Measurements from ENCODE around the gene TBC1D24.

TBC1D24 gene

GRCh38 chr16:2497116-2497630 lies 22.2 kb downstream of the TBC1D24 start:
- Histone ChIP-seq H2AFZ (ENCODE audit: low read depth, low read length, severe bottlenecking) (no peak overlapping the region), H3K9me2 (replicated peaks; ENCODE audit: insufficient read depth, low read length) (no peaks in the 10 kb centered on the region), H4K20me1 (ENCODE audit: low read depth, low read length) (no peaks in the 10 kb centered on the region), H3F3A (ENCODE audit: insufficient read depth) (no peaks in the 10 kb centered on the region), H3K4me2 (ENCODE audit: low read depth, low read length, poor library complexity, severe bottlenecking) (no peak overlapping the region), H3K9ac (ENCODE audit: low read length) (no peak overlapping the region), H3K79me2 (ENCODE audit: insufficient read depth, low read length) (no peaks in the 10 kb centered on the region), H3K4me3 (ENCODE audit: insufficient read depth, low read length, poor library complexity, severe bottlenecking) (no peak overlapping the region), H3K27ac (ENCODE audit: low read depth, low read length) (no peak overlapping the region), H3K27me3 (ENCODE audit: low read length) (no peaks in the 10 kb centered on the region), H3K36me3 (ENCODE audit: low read length) (no peaks in the 10 kb centered on the region), H3K9me3 (ENCODE audit: insufficient read depth, low read length) (no peaks in the 10 kb centered on the region)
- TF ChIP-seq, protein P1, sequence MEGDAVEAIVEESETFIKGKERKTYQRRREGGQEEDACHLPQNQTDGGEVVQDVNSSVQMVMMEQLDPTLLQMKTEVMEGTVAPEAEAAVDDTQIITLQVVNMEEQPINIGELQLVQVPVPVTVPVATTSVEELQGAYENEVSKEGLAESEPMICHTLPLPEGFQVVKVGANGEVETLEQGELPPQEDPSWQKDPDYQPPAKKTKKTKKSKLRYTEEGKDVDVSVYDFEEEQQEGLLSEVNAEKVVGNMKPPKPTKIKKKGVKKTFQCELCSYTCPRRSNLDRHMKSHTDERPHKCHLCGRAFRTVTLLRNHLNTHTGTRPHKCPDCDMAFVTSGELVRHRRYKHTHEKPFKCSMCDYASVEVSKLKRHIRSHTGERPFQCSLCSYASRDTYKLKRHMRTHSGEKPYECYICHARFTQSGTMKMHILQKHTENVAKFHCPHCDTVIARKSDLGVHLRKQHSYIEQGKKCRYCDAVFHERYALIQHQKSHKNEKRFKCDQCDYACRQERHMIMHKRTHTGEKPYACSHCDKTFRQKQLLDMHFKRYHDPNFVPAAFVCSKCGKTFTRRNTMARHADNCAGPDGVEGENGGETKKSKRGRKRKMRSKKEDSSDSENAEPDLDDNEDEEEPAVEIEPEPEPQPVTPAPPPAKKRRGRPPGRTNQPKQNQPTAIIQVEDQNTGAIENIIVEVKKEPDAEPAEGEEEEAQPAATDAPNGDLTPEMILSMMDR (IDR thresholded peaks at IDR 0.05; ENCODE audit: insufficient read depth, low read length, poor library complexity, severe bottlenecking): no peak
- TF ChIP-seq EZH2phosphoT487 (conservative IDR thresholded peaks at IDR 0.05; ENCODE audit: low read length): no peak

GRCh38 chr16:2497695-2498484 lies 23.0 kb downstream of the TBC1D24 start:
- Histone ChIP-seq H3F3A (ENCODE audit: insufficient read depth) (no peaks in the 10 kb centered on the region), H3K36me3 (ENCODE audit: low read length) (no peaks in the 10 kb centered on the region), H3K9me2 (replicated peaks; ENCODE audit: insufficient read depth, low read length) (no peaks in the 10 kb centered on the region), H3K9ac (ENCODE audit: low read length) (no peak overlapping the region), H3K27me3 (ENCODE audit: low read length) (no peaks in the 10 kb centered on the region), H4K20me1 (ENCODE audit: low read depth, low read length) (no peaks in the 10 kb centered on the region), H3K9me3 (ENCODE audit: insufficient read depth, low read length) (no peaks in the 10 kb centered on the region), H3K27ac (ENCODE audit: low read depth, low read length) (no peak overlapping the region), H3K4me3 (ENCODE audit: insufficient read depth, low read length, poor library complexity, severe bottlenecking) (no peak overlapping the region), H2AFZ (ENCODE audit: low read depth, low read length, severe bottlenecking) (no peak overlapping the region), H3K4me2 (ENCODE audit: low read depth, low read length, poor library complexity, severe bottlenecking) (no peak overlapping the region), H3K79me2 (ENCODE audit: insufficient read depth, low read length) (no peaks in the 10 kb centered on the region)
- TF ChIP-seq EZH2phosphoT487 (conservative IDR thresholded peaks at IDR 0.05; ENCODE audit: low read length): no peak
- TF ChIP-seq, protein P1 (IDR thresholded peaks at IDR 0.05; ENCODE audit: insufficient read depth, low read length, poor library complexity, severe bottlenecking): no peak

DNA sequence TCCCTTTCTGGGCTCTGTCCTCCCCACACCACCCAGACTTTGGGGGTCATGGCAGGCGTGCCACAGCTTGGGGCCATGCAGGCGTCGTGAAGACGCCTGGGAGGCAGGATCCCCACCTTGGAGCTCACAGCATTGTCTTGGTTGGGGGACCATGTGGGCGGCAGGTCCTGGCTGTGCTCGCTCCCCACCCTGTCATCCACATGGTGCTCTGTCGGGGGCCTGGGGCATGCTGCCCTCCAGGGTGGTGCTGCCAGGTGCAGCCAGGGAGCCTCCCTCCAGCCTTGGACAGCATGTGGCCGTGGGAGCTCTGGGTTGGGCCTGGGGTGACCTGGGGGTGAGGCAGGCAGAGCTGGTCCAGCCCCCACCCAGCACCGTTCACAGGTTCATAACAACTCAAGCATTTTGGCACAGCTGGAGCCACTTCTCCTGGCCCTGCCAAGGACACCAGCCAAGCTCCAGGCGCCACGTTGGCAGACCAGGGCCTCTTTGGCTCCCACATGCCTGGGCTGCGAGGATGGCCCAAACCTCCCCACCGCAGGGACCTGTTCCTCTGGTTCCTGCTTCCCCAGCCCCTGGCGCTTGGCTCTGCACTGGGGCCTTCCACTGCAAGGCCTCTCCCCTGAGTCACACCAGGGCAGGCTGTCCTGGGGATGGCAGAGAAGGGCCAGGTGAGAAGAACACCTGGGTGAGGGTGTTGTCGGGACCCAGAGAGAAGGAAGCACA lies 23.8 kb downstream of the TBC1D24 start:
- Histone ChIP-seq H3K36me3 (ENCODE audit: low read length) (no peaks in the 10 kb centered on the region), H3K9ac (ENCODE audit: low read length) (no peak overlapping the region), H3K4me2 (ENCODE audit: low read depth, low read length, poor library complexity, severe bottlenecking) (no peak overlapping the region), H3K4me3 (ENCODE audit: insufficient read depth, low read length, poor library complexity, severe bottlenecking) (no peak overlapping the region), H3K79me2 (ENCODE audit: insufficient read depth, low read length) (no peaks in the 10 kb centered on the region), H3K9me3 (ENCODE audit: insufficient read depth, low read length) (no peaks in the 10 kb centered on the region), H3K27me3 (ENCODE audit: low read length) (no peaks in the 10 kb centered on the region), H3K27ac (ENCODE audit: low read depth, low read length) (no peak overlapping the region), H4K20me1 (ENCODE audit: low read depth, low read length) (no peaks in the 10 kb centered on the region), H3F3A (ENCODE audit: insufficient read depth) (peaks cover 2% of the 10 kb centered on the region; the same call in 1 of the 2 replicates), H3K9me2 (replicated peaks; ENCODE audit: insufficient read depth, low read length) (no peaks in the 10 kb centered on the region), H2AFZ (ENCODE audit: low read depth, low read length, severe bottlenecking) (no peak overlapping the region)
- no peak for TF ChIP-seq EZH2phosphoT487 (conservative IDR thresholded peaks at IDR 0.05; ENCODE audit: low read length)
- TF ChIP-seq, protein P1 (IDR thresholded peaks at IDR 0.05; ENCODE audit: insufficient read depth, low read length, poor library complexity, severe bottlenecking): no peak

All from SU-DHL-6 (cell line).